ENCODE measurements around the gene DMC1. TPM values are rescaled to one million over a fixed set of nuclear protein-coding genes. Genes with fewer than 3 reads are reported as not detected.

DMC1 gene
- total and polyA plus RNA-seq, 7 donors = 0.09 to 0.91 (median 0.34) TPM

DNA sequence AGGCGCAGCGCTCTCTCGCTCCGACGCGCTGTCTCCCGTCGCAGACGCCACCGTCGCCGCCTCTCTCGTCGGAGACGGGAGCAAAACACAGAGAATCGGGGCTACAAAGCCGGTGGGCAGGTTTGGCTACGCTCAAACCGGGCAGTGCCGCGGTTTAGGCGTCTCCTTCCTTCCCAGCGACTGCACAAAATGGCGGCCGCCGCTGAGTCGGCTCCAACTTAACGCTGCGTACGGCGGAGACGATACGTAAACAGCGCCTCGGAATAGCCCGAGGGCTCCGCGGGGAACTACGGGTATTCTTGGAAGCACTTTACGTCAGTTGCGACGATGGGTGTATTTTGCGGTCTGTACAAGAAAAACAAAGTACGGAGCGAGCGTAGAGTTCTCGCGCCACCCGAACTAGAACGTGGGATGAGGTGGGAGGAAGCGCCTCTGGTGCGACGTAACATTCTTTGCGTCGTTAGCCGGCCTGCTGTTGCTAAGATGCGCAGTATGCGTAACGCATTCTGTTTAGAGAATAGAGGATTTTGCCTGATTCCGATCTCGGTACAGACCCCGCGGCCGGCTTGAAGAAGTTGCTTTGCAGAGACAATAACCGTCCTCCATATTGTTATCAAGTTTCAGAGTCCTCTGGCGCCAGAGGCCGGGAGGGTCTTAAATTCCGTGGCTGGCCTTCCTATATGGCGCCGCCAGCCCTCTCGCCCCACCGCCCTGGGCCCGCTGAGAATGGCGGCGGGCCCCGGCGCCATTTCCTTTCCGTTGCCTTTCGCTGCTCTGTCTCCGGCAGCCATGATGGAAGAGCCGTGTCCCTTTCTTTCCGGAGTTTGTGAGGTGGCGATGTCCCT, 63.6 kb downstream of the DMC1 start, which contains the start of gene DDX17:
DDX17 (minus strand) TSS at position 194 of the 845 bp plus-strand sequence.
- Histone ChIP-seq H3K27me3 (ENCODE audit: insufficient read depth in 3 of 3, low read length in 2 of 3) (no peaks in the 10 kb centered on the region), H3K4me3 (peak within 1 kb of the TSS; percentile 87), H3K9me3 (no peaks in the 10 kb centered on the region), H3K27ac (peak within 1 kb of the TSS; percentile 100), H3K4me1 (peaks cover 37% of the 10 kb centered on the region), H3K36me3 (ENCODE audit: insufficient read depth in 1 of 2, low read depth in 1 of 2) (peaks cover 0 to 29% of the 10 kb centered on the region in 2 donors)
- 0% methylated on average over 73 to 83 of the region's 83 CpGs for WGBS, 3 donors
- TF ChIP-seq, protein P1, sequence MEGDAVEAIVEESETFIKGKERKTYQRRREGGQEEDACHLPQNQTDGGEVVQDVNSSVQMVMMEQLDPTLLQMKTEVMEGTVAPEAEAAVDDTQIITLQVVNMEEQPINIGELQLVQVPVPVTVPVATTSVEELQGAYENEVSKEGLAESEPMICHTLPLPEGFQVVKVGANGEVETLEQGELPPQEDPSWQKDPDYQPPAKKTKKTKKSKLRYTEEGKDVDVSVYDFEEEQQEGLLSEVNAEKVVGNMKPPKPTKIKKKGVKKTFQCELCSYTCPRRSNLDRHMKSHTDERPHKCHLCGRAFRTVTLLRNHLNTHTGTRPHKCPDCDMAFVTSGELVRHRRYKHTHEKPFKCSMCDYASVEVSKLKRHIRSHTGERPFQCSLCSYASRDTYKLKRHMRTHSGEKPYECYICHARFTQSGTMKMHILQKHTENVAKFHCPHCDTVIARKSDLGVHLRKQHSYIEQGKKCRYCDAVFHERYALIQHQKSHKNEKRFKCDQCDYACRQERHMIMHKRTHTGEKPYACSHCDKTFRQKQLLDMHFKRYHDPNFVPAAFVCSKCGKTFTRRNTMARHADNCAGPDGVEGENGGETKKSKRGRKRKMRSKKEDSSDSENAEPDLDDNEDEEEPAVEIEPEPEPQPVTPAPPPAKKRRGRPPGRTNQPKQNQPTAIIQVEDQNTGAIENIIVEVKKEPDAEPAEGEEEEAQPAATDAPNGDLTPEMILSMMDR (IDR thresholded peaks at IDR 0.05) = no peak
- DNase-seq = peak; percentile 91 to 95
- ATAC-seq = peak; percentile 85 to 89 (median 86)
- intact Hi-C loops (cut with DNase I) = loop anchor here (5.0 to 10.0 kb wide), 4 partner anchors 61 to 178 kb away; partner anchors contain the start of genes DMC1 (in 1 of the 2) and TOMM22 (in 1 of the 2)

DNA sequence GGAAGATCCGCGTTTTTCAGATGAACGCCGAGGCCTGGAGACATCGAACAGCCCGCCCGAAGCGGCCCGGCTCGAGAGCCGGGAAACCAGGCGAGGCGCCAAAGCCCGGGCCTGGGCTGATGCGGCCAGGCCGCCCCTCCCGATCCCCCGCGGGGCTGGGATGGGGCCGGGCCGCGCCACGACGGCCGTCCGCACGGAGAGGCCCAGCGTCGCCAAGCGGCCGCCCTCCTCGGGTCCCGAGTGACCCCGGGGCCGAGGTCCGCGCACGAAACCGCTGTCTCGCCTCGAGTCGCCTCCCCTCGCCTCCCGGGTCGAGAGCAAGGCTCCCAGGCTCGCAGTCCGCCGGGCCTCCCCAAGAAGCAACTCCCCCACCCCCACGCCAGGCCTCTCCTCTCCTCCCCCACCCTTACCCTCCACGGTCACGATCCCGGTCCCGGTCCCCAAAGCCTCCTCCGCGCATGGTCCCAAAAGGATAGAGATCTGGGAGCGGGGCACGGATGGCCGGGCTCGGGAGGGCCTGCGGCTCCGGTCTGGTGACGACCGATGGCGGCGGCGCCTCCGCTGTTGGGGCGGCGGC, 64.4 kb downstream of the DMC1 start:
- H3K9me3 ChIP-seq = no peaks in the 10 kb centered on the region
- ATAC-seq (peak; percentile 73 to 81 (median 80)), DNase-seq (peak; percentile 86 to 91)
- no peaks in the 10 kb centered on the region for H3K27me3 ChIP-seq (ENCODE audit: insufficient read depth in 3 of 3, low read length in 2 of 3)
- TF ChIP-seq, protein P1 (IDR thresholded peaks at IDR 0.05) = no peak
- intact Hi-C loops (cut with DNase I) = loop anchor here (5.0 to 10.0 kb wide), 4 partner anchors 62 to 179 kb away; partner anchors contain the start of genes DMC1 (in 1 of the 2) and TOMM22 (in 1 of the 2)
- peak overlapping the region; percentile 100 for H3K27ac ChIP-seq
- H3K36me3 ChIP-seq (ENCODE audit: insufficient read depth in 1 of 2, low read depth in 1 of 2) = peaks cover 0 to 36% of the 10 kb centered on the region in 2 donors
- WGBS, 3 donors = 0 to 1% (median 0%) methylated on average over 27 to 69 of the region's 69 CpGs
- peaks cover 42% of the 10 kb centered on the region for H3K4me1 ChIP-seq
- H3K4me3 ChIP-seq = peak overlapping the region; percentile 87

DNA sequence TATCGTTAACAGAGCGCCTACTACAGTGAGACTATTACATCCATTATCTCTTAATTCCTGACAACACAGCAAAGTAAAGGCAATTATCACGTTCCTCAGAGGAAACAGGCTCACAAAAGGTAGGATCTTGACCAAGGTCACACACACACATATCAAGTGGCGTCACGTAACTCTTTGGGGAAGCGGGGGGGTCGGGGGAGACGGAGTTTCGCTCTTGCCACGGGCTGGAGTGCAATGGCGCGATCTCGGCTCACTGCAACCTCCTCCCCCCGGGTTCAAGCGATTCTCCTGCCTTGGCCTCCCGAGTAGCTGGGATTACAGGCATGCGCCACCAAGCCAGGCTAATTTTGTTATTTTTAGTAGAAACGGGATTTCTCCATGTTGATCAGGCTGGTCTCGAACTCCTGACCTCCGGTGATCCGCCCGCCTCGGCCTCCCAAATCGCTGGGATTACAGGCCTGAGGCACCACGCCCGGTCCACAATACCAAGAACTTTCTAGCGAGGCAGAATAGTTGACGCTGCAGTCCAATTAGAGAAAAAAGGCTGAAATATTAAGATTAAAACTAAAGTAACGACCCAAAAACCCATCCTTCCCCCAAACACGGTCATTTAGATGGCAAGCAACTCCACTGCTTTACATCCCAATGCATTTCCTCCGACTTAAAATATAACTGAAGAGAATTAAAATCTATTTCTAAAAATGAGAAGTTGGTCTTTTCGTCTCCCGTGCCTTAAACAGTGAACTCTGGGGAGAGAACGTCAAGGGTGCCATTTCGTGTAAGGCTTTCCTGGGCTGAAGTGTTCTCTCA, 65.0 kb downstream of the DMC1 start:
- DNase-seq = peak; percentile 60 to 69
- ATAC-seq = peak in 3 of 4 donors; percentile 18 to 35 (median 23)
- Histone ChIP-seq H3K4me3 (peak overlapping the region; percentile 87), H3K9me3 (no peaks in the 10 kb centered on the region), H3K27ac (peak overlapping the region; percentile 100), H3K4me1 (peaks cover 46% of the 10 kb centered on the region), H3K27me3 (ENCODE audit: insufficient read depth in 3 of 3, low read length in 2 of 3) (no peaks in the 10 kb centered on the region), H3K36me3 (ENCODE audit: insufficient read depth in 1 of 2, low read depth in 1 of 2) (peaks cover 0 to 42% of the 10 kb centered on the region in 2 donors)
- 1 to 2% (median 1%) methylated on average over 34 to 35 of the region's 35 CpGs for WGBS, 3 donors
- intact Hi-C loops (cut with DNase I) = loop anchor here (5.0 to 10.0 kb wide), 4 partner anchors 62 to 180 kb away; partner anchors contain the start of genes DMC1 (in 1 of the 2) and TOMM22 (in 1 of the 2)
- TF ChIP-seq, protein P1 (IDR thresholded peaks at IDR 0.05) = no peak

DNA sequence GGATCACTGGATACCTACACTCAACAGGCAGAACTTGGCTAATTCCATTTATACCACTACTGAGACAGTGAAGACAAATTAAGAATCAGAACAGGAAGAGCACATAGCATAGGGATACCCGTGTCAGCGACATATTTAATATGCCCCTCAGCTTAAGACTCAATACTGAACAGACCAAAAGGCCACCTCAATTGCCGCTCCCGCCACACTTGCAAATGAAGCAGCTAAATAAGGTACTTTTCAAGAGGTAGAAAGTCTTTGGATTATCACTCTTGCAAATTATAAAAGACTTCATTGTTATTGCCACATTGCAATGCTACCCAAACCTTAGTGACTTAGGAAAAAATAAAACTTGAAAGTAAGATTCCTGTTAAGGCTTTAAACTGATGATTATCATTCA, 67.0 kb downstream of the DMC1 start:
- 35 to 39% (median 37%) methylated on average over 4 of the region's 4 CpGs for WGBS, 3 donors
- no peak for DNase-seq
- ATAC-seq = no peak
- H3K9me3 ChIP-seq = no peaks in the 10 kb centered on the region
- TF ChIP-seq, protein P1 (IDR thresholded peaks at IDR 0.05) = no peak
- H3K27me3 ChIP-seq (ENCODE audit: insufficient read depth in 3 of 3, low read length in 2 of 3) = no peaks in the 10 kb centered on the region
- H3K4me1 ChIP-seq = peaks cover 50% of the 10 kb centered on the region
- H3K4me3 ChIP-seq = peak overlapping the region; percentile 87
- intact Hi-C loops (cut with DNase I) = loop anchor here in 1 of 2 donors (10.0 kb wide), 2 partner anchors 108 to 182 kb away; partner anchors contain the start of gene TOMM22
- peaks cover 5 to 61% of the 10 kb centered on the region in 2 donors for H3K36me3 ChIP-seq (ENCODE audit: insufficient read depth in 1 of 2, low read depth in 1 of 2)
- peak overlapping the region; percentile 100 for H3K27ac ChIP-seq
